NCI-H128 (cell line): Measurements from ENCODE around the gene RSPO1.

Experiments used
- DNase-seq: peaks from one replicate; lab custom pipeline; 2025; ENCODE audit not compliant: unreplicated experiment; lab: John Stamatoyannopoulos, UW

Gene RSPO1

GRCh38 chr1:37657620-37658412 lies 23.1 kb upstream of the RSPO1 start:
- DNase-seq: no peak

- DNase-seq: no peak
These were observed 22.2 kb upstream of the RSPO1 start for GRCh38 chr1:37656881-37657280.

DNA sequence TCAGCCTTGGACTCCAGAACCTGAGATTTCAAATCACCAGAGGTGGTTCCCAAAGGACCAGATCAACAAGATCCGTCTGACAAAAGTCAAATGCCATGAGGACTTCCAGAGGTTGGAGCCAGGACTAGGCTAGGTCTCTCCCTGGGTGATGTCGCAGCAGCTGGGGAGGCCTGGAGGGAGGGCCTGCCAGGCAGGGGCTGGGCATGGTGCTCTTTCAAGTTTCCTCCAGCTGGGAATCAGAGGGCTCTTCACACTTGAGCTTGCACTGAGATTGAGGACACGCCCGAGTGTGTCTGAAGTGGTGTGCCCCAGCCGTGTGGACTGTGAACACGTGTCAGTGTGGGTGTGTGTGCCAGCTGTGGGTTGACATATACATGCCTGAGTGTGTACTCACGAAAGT lies 21.3 kb upstream of the RSPO1 start:
- no peak for DNase-seq

DNA sequence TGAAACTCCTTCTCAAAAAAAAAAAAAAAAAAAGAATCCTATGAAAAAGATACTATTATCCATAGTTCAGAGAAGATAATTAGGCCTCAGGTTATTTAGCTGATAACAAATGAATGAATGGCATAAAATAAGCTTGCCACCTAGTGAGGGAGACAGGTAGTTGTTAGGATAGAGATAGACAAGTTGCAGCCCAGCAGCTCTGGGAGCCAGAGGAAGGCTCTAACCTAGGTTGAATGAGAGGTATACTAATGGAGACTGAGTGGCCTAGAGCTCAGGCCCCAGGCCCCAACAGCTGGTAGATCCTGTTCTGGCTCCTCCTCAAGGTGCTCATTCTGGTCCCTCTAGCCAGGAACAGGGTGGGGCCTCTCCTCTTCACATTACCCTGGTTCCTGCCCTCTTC lies 20.6 kb upstream of the RSPO1 start:
- no peak for DNase-seq

GRCh38 chr1:37653906-37654305 lies 19.2 kb upstream of the RSPO1 start:
- no peak for DNase-seq

GRCh38 chr1:37652976-37653375 lies 18.3 kb upstream of the RSPO1 start:
- no peak for DNase-seq

- DNase-seq: no peak
These were observed 17.1 kb upstream of the RSPO1 start for GRCh38 chr1:37651803-37652202.

DNA sequence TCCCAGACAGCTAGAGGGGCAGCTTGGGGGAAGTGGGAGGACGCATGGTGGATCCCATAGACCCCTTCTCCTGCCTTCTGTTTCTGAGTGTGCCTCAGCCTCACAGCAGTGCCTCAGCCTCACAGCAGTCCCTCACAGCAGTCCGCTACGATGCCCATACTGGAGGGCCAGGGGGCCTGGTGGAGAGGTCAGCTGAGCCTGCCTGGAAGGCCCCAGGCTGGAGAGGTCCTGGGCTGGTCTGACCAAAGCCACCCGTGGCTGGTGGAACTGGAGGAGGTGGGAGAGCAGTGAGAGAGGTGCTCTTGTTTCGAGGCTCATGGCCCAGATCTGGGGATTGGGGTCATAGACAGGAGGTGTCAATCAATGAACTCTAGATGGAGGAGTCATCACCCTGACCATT lies 16.0 kb upstream of the RSPO1 start:
- no peak for DNase-seq

DNA sequence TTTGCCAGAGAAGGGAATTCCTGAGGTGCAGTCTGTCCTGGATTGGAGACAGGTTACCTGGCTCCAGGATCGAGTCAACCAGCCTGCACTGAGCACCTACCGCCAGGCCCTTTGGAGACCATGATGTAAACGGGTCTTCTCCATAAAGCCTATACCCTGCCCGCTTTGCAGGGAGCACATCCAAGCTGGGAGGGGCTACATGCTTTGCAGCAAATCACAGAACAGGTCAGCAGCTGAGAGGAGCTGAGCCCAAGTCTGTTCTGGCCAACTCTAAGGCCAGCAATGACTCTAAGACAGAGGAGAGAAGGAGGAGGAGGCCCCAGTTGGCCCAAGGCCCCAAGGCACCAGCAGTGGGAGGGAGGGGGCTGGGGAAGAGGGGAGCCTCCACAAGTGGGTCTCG lies 15.5 kb upstream of the RSPO1 start:
- DNase-seq: no peak

DNA sequence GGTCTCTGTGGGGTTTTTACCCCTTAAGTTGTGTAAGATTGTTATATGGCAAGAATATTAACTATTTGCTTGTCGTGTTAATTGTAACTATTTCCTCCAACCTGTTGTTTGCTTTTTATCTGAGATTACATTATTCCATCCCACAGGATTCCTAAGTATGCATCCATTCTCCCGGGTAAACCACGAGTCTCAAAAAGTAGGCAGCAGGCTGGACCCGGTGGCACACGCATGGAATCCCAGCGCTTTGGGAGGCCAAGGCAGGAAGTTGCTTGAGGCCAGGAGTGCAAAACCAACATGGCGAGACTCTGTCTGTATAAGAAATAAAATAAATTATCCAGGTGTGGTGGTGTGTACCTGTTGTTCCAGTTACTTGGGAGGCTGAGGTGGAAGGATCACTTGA lies 12.6 kb upstream of the RSPO1 start:
- no peak for DNase-seq

- no peak for DNase-seq
These were observed 6.4 kb upstream of the RSPO1 start for GRCh38 chr1:37641059-37641458.

DNA sequence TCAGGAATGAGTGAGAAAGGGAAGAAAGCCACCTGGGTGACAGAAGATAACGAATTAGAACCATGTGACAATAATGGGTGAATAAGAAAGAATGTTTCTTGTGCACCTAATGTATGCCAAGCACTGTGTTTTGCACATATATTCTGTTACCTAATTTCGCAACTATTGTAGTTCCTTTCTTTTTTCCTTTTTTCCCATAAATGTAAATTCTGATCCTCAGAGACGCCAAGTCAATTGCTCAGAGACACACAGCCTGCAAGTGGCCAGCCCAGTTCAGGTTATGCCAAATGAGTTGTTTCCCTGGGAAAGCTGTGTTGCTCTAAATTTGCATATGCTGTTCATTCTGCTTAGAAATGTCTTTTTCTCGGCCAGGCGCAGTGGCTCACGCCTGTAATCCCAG lies 1.7 kb upstream of the RSPO1 start:
- DNase-seq: no peak

- no peak for DNase-seq
These were observed 555 bp upstream of the RSPO1 start for GRCh38 chr1:37634992-37635902.

DNA sequence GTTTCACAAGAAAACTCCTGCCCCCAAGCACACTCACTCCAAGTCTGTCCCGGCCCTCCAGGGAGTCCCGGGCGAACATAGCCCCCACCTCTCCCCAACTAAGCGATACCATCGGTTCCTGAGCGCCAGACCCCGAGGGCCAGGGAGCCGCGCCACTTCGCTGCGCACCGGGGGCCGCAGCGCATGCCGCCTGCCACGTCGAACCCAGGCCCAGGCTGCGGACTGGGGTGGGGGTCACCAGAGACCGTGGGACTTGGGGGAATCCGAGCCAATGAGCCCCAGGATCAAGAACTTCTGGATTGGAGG lies 801 bp downstream of the RSPO1 start:
- no peak for DNase-seq

GRCh38 chr1:37633040-37633937 lies 1.4 kb downstream of the RSPO1 start:
- DNase-seq: no peak

DNA sequence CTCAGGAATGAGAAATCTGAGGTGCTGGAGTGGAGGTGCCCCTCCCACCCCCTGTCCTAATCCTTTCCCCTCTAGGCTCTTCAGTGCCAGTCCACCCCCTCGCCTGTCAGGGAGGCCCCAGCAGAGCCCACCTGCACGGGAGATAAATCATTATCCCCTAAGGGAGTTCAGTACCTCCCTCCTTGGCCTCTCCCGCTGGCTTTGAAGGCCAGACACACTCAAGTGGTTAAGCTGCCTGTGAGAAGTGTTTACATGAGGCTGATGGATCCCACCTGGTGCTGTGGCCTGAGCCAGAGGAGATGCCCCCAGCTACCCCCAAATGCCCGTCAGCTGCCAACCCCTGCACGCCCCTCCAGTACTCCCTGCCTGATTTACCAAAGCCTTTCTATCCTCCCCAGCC lies 3.7 kb downstream of the RSPO1 start:
- DNase-seq: no peak

- DNase-seq: no peak
These were observed 4.2 kb downstream of the RSPO1 start for GRCh38 chr1:37630426-37631028.

DNA sequence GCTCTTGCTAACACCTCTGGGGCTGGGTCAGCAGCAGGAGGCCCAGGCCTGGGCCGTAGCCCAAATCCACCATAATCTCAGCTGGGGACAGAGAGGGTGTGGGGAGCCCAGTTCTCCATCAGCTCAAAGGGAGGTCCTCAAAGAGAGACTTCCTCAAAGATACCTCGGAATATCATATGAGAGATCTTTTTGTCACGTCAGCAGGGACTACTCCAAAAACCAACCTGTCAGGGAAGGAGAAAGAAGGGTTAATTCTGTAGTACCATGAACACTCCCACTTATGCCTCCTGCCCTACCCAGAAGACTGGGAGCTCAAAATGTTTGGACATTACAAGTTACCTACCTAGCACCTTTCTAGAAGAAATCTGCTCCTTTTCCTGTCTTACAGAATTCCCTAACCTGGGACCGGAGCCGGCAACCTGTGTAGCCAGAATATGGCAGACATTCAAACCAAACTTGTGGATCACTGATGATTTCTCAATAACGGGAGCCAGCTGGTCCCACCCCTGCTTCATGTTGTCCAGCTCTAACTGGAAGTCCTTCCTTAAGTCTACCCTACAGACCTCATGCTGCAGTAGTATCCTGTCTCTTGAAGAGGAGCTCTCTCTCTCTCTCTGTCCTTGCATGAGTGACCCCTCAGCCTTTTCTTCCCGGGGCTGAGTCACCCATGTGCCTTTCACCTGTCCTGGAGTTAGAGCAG lies 4.8 kb downstream of the RSPO1 start:
- no peak for DNase-seq

GRCh38 chr1:37629008-37629407 lies 5.7 kb downstream of the RSPO1 start:
- no peak for DNase-seq

GRCh38 chr1:37628026-37628556 lies 6.6 kb downstream of the RSPO1 start:
- DNase-seq: no peak
